ENCODE measurements around the gene MARK2.

MARK2 gene

DNA sequence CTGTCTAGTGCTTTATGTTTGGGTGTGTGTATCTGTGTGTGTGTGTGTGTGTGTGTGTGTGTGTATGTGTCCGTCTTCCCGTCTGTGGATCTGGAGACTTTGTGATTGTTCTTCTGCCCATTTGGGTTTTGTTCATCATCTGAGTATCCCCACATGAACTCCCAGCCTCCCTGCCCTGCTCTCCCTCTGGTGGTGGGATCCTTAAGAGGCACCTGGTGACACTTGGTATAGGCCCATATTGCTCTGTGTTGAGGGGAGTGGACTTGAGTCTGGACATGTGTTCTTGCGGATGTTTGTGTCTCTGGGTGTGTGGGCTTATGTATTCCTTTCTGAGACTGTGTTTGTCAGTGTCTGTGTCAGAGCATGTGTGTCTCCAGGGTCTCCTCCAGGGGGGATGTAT, 62.8 kb downstream of the MARK2 start:
- no peak overlapping the region for H3K4me3 ChIP-seq (ENCODE audit: low read length)
- no peaks in the 10 kb centered on the region for H3K9me3 ChIP-seq (ENCODE audit: insufficient read depth, low read depth, low read length)
- H3K36me3 ChIP-seq (ENCODE audit: insufficient read depth, low read length) = peaks cover 85% of the 10 kb centered on the region
- H3K9ac ChIP-seq (ENCODE audit: low read depth, low read length) = no peak overlapping the region
- WGBS = 96% methylated on average over 1 of the region's 3 CpGs
- no peaks in the 10 kb centered on the region for H3K4me1 ChIP-seq (ENCODE audit: insufficient read depth, low read length)
- no peaks in the 10 kb centered on the region for H3K27me3 ChIP-seq (ENCODE audit: insufficient read depth, low read length)
- H3K27ac ChIP-seq (ENCODE audit: low read depth, low read length) = no peak overlapping the region

- 94% methylated on average over 14 of the region's 14 CpGs for WGBS
- Histone ChIP-seq H3K27ac (ENCODE audit: low read depth, low read length) (no peak overlapping the region), H3K4me1 (ENCODE audit: insufficient read depth, low read length) (peaks cover 18% of the 10 kb centered on the region), H3K4me3 (ENCODE audit: low read length) (no peak overlapping the region), H3K9me3 (ENCODE audit: insufficient read depth, low read depth, low read length) (no peaks in the 10 kb centered on the region), H3K27me3 (ENCODE audit: insufficient read depth, low read length) (no peaks in the 10 kb centered on the region), H3K9ac (ENCODE audit: low read depth, low read length) (no peak overlapping the region), H3K36me3 (ENCODE audit: insufficient read depth, low read length) (peaks cover 72% of the 10 kb centered on the region)
Observed at GRCh38 chr11:63903884-63904283, 65.0 kb downstream of the MARK2 start.

DNA sequence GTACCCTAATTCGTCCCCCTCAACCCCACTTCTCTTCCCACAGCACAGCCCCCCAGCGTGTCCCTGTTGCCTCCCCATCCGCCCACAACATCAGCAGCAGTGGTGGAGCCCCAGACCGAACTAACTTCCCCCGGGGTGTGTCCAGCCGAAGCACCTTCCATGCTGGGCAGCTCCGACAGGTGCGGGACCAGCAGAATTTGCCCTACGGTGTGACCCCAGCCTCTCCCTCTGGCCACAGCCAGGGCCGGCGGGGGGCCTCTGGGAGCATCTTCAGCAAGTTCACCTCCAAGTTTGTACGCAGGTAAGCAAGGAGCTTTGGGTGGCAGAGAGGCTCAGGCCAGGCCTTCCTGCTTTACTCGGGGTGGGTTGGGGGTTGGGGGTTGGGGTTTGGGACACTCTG, 65.8 kb downstream of the MARK2 start:
- Histone ChIP-seq H3K4me1 (ENCODE audit: insufficient read depth, low read length) (peaks cover 18% of the 10 kb centered on the region), H3K36me3 (ENCODE audit: insufficient read depth, low read length) (peaks cover 64% of the 10 kb centered on the region), H3K27me3 (ENCODE audit: insufficient read depth, low read length) (no peaks in the 10 kb centered on the region), H3K27ac (ENCODE audit: low read depth, low read length) (no peak overlapping the region), H3K9ac (ENCODE audit: low read depth, low read length) (no peak overlapping the region), H3K4me3 (ENCODE audit: low read length) (no peak overlapping the region), H3K9me3 (ENCODE audit: insufficient read depth, low read depth, low read length) (no peaks in the 10 kb centered on the region)
- WGBS = 96% methylated on average over 13 of the region's 13 CpGs

GRCh38 chr11:63905179-63905578, 66.3 kb downstream of the MARK2 start:
- no peak overlapping the region for H3K9ac ChIP-seq (ENCODE audit: low read depth, low read length)
- H3K9me3 ChIP-seq (ENCODE audit: insufficient read depth, low read depth, low read length) = no peaks in the 10 kb centered on the region
- peaks cover 22% of the 10 kb centered on the region for H3K4me1 ChIP-seq (ENCODE audit: insufficient read depth, low read length)
- H3K27ac ChIP-seq (ENCODE audit: low read depth, low read length) = no peak overlapping the region
- H3K27me3 ChIP-seq (ENCODE audit: insufficient read depth, low read length) = no peaks in the 10 kb centered on the region
- WGBS = 96% methylated on average over 6 of the region's 6 CpGs
- H3K36me3 ChIP-seq (ENCODE audit: insufficient read depth, low read length) = peaks cover 59% of the 10 kb centered on the region
- H3K4me3 ChIP-seq (ENCODE audit: low read length) = no peak overlapping the region

- H3K27me3 ChIP-seq (ENCODE audit: insufficient read depth, low read length) = no peaks in the 10 kb centered on the region
- peaks cover 50% of the 10 kb centered on the region for H3K36me3 ChIP-seq (ENCODE audit: insufficient read depth, low read length)
- WGBS = 91% methylated on average over 2 of the region's 4 CpGs
- no peak overlapping the region for H3K4me3 ChIP-seq (ENCODE audit: low read length)
- no peak overlapping the region for H3K9ac ChIP-seq (ENCODE audit: low read depth, low read length)
- peaks cover 31% of the 10 kb centered on the region for H3K4me1 ChIP-seq (ENCODE audit: insufficient read depth, low read length)
- H3K9me3 ChIP-seq (ENCODE audit: insufficient read depth, low read depth, low read length) = no peaks in the 10 kb centered on the region
- H3K27ac ChIP-seq (ENCODE audit: low read depth, low read length) = no peak overlapping the region
Observed at GRCh38 chr11:63906087-63906486, 67.2 kb downstream of the MARK2 start.

GRCh38 chr11:63906585-63906984, 67.7 kb downstream of the MARK2 start:
- H3K4me3 ChIP-seq (ENCODE audit: low read length) = no peak overlapping the region
- no peaks in the 10 kb centered on the region for H3K27me3 ChIP-seq (ENCODE audit: insufficient read depth, low read length)
- peaks cover 50% of the 10 kb centered on the region for H3K36me3 ChIP-seq (ENCODE audit: insufficient read depth, low read length)
- WGBS = 89% methylated on average over 7 of the region's 7 CpGs
- H3K27ac ChIP-seq (ENCODE audit: low read depth, low read length) = 0 out of 2 replicates have a peak overlapping the region, but pooled peaks have one; percentile 18
- no peaks in the 10 kb centered on the region for H3K9me3 ChIP-seq (ENCODE audit: insufficient read depth, low read depth, low read length)
- H3K9ac ChIP-seq (ENCODE audit: low read depth, low read length) = no peak overlapping the region
- H3K4me1 ChIP-seq (ENCODE audit: insufficient read depth, low read length) = peaks cover 31% of the 10 kb centered on the region

- WGBS = 73% methylated on average over 3 of the region's 6 CpGs
- H3K36me3 ChIP-seq (ENCODE audit: insufficient read depth, low read length) = peaks cover 46% of the 10 kb centered on the region
- H3K27ac ChIP-seq (ENCODE audit: low read depth, low read length) = 0 out of 2 replicates have a peak overlapping the region, but pooled peaks have one; percentile 18
- no peak overlapping the region for H3K4me3 ChIP-seq (ENCODE audit: low read length)
- H3K4me1 ChIP-seq (ENCODE audit: insufficient read depth, low read length) = peaks cover 31% of the 10 kb centered on the region
- H3K9me3 ChIP-seq (ENCODE audit: insufficient read depth, low read depth, low read length) = no peaks in the 10 kb centered on the region
- no peak overlapping the region for H3K9ac ChIP-seq (ENCODE audit: low read depth, low read length)
- H3K27me3 ChIP-seq (ENCODE audit: insufficient read depth, low read length) = no peaks in the 10 kb centered on the region
Observed at GRCh38 chr11:63907063-63907462, 68.2 kb downstream of the MARK2 start.

- 82% methylated on average over 20 of the region's 21 CpGs for WGBS
- peak overlapping the region; percentile 42; the same call in 1 of the 2 replicates for H3K9ac ChIP-seq (ENCODE audit: low read depth, low read length)
- H3K9me3 ChIP-seq (ENCODE audit: insufficient read depth, low read depth, low read length) = no peaks in the 10 kb centered on the region
- H3K36me3 ChIP-seq (ENCODE audit: insufficient read depth, low read length) = peaks cover 45% of the 10 kb centered on the region
- H3K27ac ChIP-seq (ENCODE audit: low read depth, low read length) = peak overlapping the region; percentile 52; the same call in 1 of the 2 replicates
- no peak overlapping the region for H3K4me3 ChIP-seq (ENCODE audit: low read length)
- peaks cover 31% of the 10 kb centered on the region for H3K4me1 ChIP-seq (ENCODE audit: insufficient read depth, low read length)
- no peaks in the 10 kb centered on the region for H3K27me3 ChIP-seq (ENCODE audit: insufficient read depth, low read length)
Observed at GRCh38 chr11:63907808-63908530, 69.1 kb downstream of the MARK2 start.

DNA sequence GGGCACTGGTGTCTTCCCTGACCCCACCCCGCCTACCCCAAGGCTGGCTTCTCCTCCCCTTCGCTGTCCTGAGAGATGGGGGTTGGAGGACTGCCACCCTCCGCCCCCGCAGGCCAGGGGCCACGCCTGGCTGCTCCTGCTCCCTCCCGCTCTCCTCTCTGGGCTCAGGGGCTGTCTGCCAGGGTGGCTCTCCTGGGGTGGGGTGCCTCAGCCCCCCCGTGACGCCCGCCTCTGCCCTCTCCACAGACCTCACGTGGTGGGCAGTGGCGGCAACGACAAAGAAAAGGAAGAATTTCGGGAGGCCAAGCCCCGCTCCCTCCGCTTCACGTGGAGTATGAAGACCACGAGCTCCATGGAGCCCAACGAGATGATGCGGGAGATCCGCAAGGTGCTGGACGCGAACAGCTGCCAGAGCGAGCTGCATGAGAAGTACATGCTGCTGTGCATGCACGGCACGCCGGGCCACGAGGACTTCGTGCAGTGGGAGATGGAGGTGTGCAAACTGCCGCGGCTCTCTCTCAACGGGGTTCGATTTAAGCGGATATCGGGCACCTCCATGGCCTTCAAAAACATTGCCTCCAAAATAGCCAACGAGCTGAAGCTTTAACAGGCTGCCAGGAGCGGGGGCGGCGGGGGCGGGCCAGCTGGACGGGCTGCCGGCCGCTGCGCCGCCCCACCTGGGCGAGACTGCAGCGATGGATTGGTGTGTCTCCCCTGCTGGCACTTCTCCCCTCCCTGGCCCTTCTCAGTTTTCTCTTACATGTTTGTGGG, 69.9 kb downstream of the MARK2 start:
- peak overlapping the region; percentile 60 for H3K27ac ChIP-seq (ENCODE audit: low read depth, low read length)
- peaks cover 31% of the 10 kb centered on the region for H3K4me1 ChIP-seq (ENCODE audit: insufficient read depth, low read length)
- H3K9ac ChIP-seq (ENCODE audit: low read depth, low read length) = no peak overlapping the region
- H3K4me3 ChIP-seq (ENCODE audit: low read length) = no peak overlapping the region
- peaks cover 42% of the 10 kb centered on the region for H3K36me3 ChIP-seq (ENCODE audit: insufficient read depth, low read length)
- WGBS = 83% methylated on average over 46 of the region's 46 CpGs
- no peaks in the 10 kb centered on the region for H3K9me3 ChIP-seq (ENCODE audit: insufficient read depth, low read depth, low read length)
- H3K27me3 ChIP-seq (ENCODE audit: insufficient read depth, low read length) = no peaks in the 10 kb centered on the region

DNA sequence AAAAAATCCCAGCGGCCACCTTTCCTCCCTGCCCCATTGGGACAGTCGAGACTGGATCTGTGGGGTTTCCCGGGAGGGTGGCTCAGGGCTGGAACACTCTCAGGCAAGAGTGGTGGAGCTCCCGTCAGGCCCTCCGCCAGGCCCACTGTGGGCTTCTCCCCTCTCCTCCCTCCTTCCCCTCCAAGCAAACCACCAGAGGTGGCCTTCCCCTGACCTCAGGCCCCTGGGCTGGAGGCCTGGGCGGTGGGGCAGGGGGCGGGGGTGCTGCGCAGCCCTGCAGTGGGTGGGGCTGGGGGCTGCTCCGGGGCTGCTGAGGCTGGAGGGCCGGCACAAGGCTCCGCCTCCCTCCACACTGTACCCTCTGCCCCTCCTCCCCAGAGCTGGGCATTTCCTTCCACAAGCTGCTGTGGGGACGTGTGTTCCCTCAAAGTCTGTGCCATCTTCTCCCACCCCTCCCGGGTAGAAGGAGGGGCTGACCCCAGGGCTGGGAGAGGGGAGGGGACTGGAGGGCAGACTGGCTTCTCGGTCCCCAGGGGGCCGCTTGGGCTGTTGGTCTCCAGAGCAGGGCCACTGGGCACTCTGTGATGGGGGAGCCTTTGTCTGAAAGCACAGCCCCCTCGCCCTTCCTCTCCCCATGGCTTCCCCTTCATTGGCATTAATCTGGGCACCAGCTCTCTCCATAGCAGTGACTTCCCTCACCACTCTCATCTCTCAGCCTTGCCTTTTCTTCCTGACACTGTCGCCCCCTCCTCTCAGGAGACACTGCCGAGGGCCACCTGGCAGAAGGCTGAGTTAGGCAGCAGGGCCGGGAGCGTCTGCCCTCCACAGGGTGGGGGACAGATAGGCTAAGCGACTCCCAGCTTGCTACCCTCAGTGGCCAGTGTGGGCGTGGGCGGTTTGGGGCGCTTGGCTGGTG, 70.9 kb downstream of the MARK2 start:
- Histone ChIP-seq H3K4me1 (ENCODE audit: insufficient read depth, low read length) (peaks cover 31% of the 10 kb centered on the region), H3K27ac (ENCODE audit: low read depth, low read length) (peak overlapping the region; percentile 51; the same call in 1 of the 2 replicates), H3K9ac (ENCODE audit: low read depth, low read length) (no peak overlapping the region), H3K36me3 (ENCODE audit: insufficient read depth, low read length) (peaks cover 43% of the 10 kb centered on the region), H3K9me3 (ENCODE audit: insufficient read depth, low read depth, low read length) (no peaks in the 10 kb centered on the region), H3K27me3 (ENCODE audit: insufficient read depth, low read length) (no peaks in the 10 kb centered on the region), H3K4me3 (ENCODE audit: low read length) (no peak overlapping the region)
- WGBS = 43% methylated on average over 19 of the region's 24 CpGs
